ENCODE results near the gene RALB. TPM values are rescaled to one million over a fixed set of nuclear protein-coding genes. Genes with fewer than 3 reads are reported as not detected.
A peak's percentile ranks its signal among the peaks of the same experiment; 100 is the strongest.

RALB gene
- total RNA-seq, 1 donor from 2014 or later = 65.9 TPM

GRCh38 chr2:120237491-120237902, 15.2 kb upstream of the RALB start:
- Histone ChIP-seq H3K4me3 (no peak overlapping the region), H3K27me3 (no peaks in the 10 kb centered on the region), H3K36me3 (no peaks in the 10 kb centered on the region), H3K27ac (no peak overlapping the region), H3K4me1 (peaks cover 15% of the 10 kb centered on the region), H3K9me3 (no peaks in the 10 kb centered on the region)
- DNase-seq = no peak
- ATAC-seq = peak; percentile 16
- TF ChIP-seq CTCF (IDR thresholded peaks at IDR 0.05) = no peak
- intact Hi-C loops (cut with DNase I) = no loop called here

DNA sequence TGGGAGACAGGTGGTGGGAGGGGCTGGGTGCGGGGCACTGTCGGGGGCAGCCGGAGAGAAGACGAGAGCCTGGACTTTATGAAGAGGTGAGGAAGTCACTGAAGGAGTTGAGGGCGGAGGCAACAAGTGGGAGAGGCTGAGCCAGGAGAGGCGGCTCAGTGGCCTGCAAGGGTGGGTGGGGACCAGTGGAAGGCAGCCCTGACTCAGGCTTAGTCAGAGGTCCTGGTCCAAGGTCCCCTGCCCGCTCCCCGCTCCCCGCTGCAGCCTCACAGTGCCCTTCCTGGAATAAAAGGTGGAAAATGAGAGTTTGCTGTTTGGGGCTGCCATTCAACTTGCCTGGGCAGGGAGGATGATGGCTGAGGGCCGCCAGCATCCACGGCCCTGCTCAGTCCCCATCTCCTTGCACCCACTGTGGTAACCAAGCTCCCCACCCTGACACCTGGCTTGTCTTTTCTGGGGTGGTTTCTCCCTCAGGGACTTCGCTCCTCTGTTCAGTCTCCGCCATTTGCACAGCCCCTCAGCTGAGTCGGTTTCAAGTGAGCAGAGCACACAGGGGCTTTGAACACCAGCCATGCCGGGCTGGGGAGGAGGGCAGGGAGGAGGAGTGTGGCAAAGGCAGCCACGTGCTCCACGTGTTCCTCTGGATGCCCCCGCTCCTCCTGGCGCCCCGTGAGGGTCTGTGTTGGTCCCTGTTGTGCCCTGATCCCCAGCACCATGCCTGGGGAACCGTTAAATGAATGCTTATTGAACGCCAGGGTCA, 13.7 kb upstream of the RALB start:
- TF ChIP-seq CTCF (IDR thresholded peaks at IDR 0.05) = no peak
- intact Hi-C loops (cut with DNase I) = no loop called here
- DNase-seq = no peak

DNA sequence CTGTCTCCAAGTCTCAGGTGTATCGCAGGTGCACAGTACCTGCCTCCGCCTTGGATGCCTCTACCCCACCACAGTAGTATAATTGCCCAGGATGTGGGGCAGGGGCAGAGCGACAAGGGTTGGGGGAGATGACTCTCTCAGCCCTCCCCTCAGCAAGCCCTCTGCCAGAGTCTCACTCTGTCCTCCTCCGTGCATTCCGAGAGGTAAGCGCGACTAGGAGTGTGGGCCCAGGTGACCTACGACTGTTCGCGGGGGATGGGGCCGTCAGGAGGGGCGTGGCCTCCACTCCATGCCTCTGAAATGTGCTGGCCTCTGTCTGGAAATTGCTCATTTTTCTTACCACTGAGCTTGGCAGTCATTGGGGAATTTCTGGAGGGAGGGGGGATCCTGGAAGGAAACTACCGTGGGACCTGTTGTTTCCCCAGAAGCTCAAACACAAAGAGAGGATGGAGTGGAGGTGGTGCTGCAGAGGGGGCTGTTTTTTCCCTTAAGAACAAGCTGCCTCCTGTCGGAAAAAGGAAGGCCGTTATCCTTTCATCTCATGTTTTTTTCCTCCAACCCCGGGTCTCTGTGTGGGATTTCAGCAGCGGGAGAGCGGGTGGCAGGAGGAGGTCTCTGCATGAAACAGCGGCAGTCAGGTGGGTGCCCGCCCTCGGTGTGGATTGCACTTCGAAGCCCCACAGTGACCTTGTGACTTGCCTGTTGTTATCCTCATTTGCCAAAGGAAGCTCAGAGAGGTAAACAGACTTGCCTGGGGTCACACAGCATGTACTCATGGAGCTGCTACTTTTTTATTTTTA, 13.0 kb upstream of the RALB start:
- Histone ChIP-seq H3K4me3 (no peak overlapping the region), H3K36me3 (no peaks in the 10 kb centered on the region), H3K9me3 (no peaks in the 10 kb centered on the region), H3K27me3 (no peaks in the 10 kb centered on the region), H3K4me1 (peaks cover 8% of the 10 kb centered on the region), H3K27ac (no peak overlapping the region)
- intact Hi-C loops (cut with DNase I) = no loop called here
- TF ChIP-seq CTCF (IDR thresholded peaks at IDR 0.05) = no peak
- ATAC-seq = peak; percentile 47
- DNase-seq = no peak

More for the DNA sequence above, 13.7 kb upstream of the RALB start:
- no peak overlapping the region for H3K4me3 ChIP-seq
- no peaks in the 10 kb centered on the region for H3K36me3 ChIP-seq
- H3K4me1 ChIP-seq = peaks cover 8% of the 10 kb centered on the region
- no peak overlapping the region for H3K27ac ChIP-seq
- no peaks in the 10 kb centered on the region for H3K9me3 ChIP-seq
- no peaks in the 10 kb centered on the region for H3K27me3 ChIP-seq
- peak; percentile 64 for ATAC-seq

DNA sequence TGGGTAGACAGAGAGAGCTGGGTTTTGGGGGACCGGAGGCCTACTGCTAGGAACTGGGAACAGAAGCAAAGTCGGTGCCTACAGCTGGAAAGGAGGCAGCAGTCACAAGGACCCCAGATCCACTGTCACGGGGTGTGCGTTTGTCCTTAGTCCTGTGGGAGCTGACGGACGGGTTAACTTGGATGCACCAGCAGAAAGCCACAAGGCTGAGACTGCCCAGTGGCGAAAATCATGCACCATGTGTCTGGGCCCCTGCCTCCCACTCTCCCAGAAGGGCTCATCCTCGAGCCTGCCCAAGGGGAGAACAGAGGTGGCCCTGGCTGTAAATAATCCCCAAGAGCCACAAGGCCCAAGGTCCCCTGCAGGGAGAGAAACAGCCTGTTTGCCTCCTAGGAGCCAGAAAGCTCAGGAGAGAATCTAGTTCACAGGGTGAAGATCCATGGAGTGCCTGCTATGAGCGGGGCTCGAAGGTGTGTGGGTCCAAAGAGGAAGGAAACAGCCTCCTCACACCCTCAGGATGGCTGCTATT, 11.7 kb upstream of the RALB start:
- intact Hi-C loops (cut with DNase I) = no loop called here
- no peaks in the 10 kb centered on the region for H3K36me3 ChIP-seq
- peaks cover 19% of the 10 kb centered on the region for H3K4me1 ChIP-seq
- H3K9me3 ChIP-seq = no peaks in the 10 kb centered on the region
- no peak for TF ChIP-seq CTCF (IDR thresholded peaks at IDR 0.05)
- H3K4me3 ChIP-seq = no peak overlapping the region
- H3K27ac ChIP-seq = no peak overlapping the region
- no peak for ATAC-seq
- H3K27me3 ChIP-seq = no peaks in the 10 kb centered on the region
- no peak for DNase-seq

GRCh38 chr2:120241684-120242083, 11.0 kb upstream of the RALB start:
- no peak for TF ChIP-seq CTCF (IDR thresholded peaks at IDR 0.05)
- intact Hi-C loops (cut with DNase I) = no loop called here
- Histone ChIP-seq H3K4me3 (no peak overlapping the region), H3K4me1 (peaks cover 22% of the 10 kb centered on the region), H3K27ac (no peak overlapping the region), H3K27me3 (no peaks in the 10 kb centered on the region), H3K9me3 (no peaks in the 10 kb centered on the region), H3K36me3 (no peaks in the 10 kb centered on the region)
- ATAC-seq = no peak
- DNase-seq = no peak

Measured in upper lobe of right lung (tissue), 1 donor.